SH-SY5Y (cell line): ENCODE data around the gene SRGAP3.

Experiments used
- GATA2 ChIP-seq: IDR thresholded peaks from 2 replicates; pipeline ENCODE4 v1.6.1; 2011; ENCODE audit warnings: mild to moderate bottlenecking, low read depth, low read length
- GATA3 ChIP-seq: IDR thresholded peaks from 2 replicates; pipeline ENCODE4 v1.6.1; 2011; ENCODE audit warnings: low read depth, mild to moderate bottlenecking, low read length, moderate library complexity

SRGAP3 gene

GRCh38 chr3:9149566-9149965, 99.9 kb downstream of the SRGAP3 start:
- no peak for TF ChIP-seq GATA3
- no peak for TF ChIP-seq GATA2

- no peak for TF ChIP-seq GATA3
- TF ChIP-seq GATA2 = no peak
These were observed 101.6 kb downstream of the SRGAP3 start for GRCh38 chr3:9147896-9148266.

GRCh38 chr3:9147215-9147895, 102.1 kb downstream of the SRGAP3 start:
- no peak for TF ChIP-seq GATA3
- TF ChIP-seq GATA2 = no peak

- no peak for TF ChIP-seq GATA2
- no peak for TF ChIP-seq GATA3
These were observed 102.9 kb downstream of the SRGAP3 start for GRCh38 chr3:9146367-9147071.

- TF ChIP-seq GATA3 (no peak), GATA2 (no peak)
These were observed 106.3 kb downstream of the SRGAP3 start for GRCh38 chr3:9143184-9143583.

- TF ChIP-seq GATA3 (no peak), GATA2 (no peak)
These were observed 107.1 kb downstream of the SRGAP3 start for GRCh38 chr3:9142362-9142761.

- no peak for TF ChIP-seq GATA3
- no peak for TF ChIP-seq GATA2
These were observed 107.5 kb downstream of the SRGAP3 start for GRCh38 chr3:9141928-9142289.

- TF ChIP-seq GATA2 (no peak), GATA3 (no peak)
These were observed 110.1 kb downstream of the SRGAP3 start for GRCh38 chr3:9139366-9139765.

- no peak for TF ChIP-seq GATA2
- no peak for TF ChIP-seq GATA3
These were observed 111.8 kb downstream of the SRGAP3 start for GRCh38 chr3:9137676-9138075.

- TF ChIP-seq GATA2 (no peak), GATA3 (no peak)
These were observed 112.5 kb downstream of the SRGAP3 start for GRCh38 chr3:9136746-9137465.

- TF ChIP-seq GATA2 (no peak), GATA3 (no peak)
These were observed 113.4 kb downstream of the SRGAP3 start for GRCh38 chr3:9135930-9136525.

- TF ChIP-seq GATA3 = no peak
- no peak for TF ChIP-seq GATA2
These were observed 113.9 kb downstream of the SRGAP3 start for GRCh38 chr3:9135526-9135925.

GRCh38 chr3:9133656-9134055, 115.8 kb downstream of the SRGAP3 start:
- TF ChIP-seq GATA2 (no peak), GATA3 (no peak)
